ENCODE data around the gene NYAP1. TPM values are rescaled to one million over a fixed set of nuclear protein-coding genes. Genes with fewer than 3 reads are reported as not detected.
"Not testable (repeated sequence)": the region's sequence is repeated elsewhere in the genome, so short reads cannot be mapped to it uniquely, and the experiment has no call there.

NYAP1 gene
- total and polyA plus RNA-seq, 2 donors from 2014 or later = 0.41 to 0.69 TPM

DNA sequence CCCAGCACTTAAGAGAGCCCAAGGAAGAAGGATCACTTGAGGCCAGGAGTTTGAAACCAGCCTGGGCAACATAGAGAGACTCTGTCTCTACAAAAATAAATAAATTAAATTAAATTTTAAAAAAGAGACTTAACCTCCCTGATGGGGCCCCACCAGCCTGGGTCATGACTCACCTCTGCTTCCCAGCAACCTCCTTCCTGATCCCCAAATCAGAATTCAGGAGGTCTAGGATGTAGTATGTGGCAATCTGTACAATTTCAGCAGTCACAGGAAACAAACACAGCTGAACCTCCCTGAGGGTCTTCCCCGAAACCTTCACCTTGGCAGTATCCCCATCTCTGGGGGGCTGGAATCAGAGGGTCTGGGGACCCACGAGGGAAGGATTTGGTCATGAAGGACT, 37.7 kb upstream of the NYAP1 start:
- Histone ChIP-seq H3K27ac (ENCODE audit: low read depth in 2 of 2, low read length in 2 of 2) (no peak overlapping the region), H3K4me1 (ENCODE audit: control insufficient read depth in 2 of 3, insufficient read depth in 2 of 3, low read depth in 1 of 3, low read length in 3 of 3) (peaks cover 0 to 5% (median 3%) of the 10 kb centered on the region in 3 donors), H3K4me3 (ENCODE audit: low read length in 3 of 3) (no peak overlapping the region), H3K9me3 (ENCODE audit: control insufficient read depth in 2 of 3, insufficient read depth in 1 of 3, low read length in 3 of 3) (no peaks in the 10 kb centered on the region), H3K9ac (ENCODE audit: low read length in 3 of 3) (no peak overlapping the region), H3K27me3 (ENCODE audit: control insufficient read depth, insufficient read depth, low read length) (no peaks in the 10 kb centered on the region), H3K36me3 (ENCODE audit: control insufficient read depth in 2 of 3, insufficient read depth in 3 of 3, low read length in 3 of 3) (no peaks in the 10 kb centered on the region)
- DNase-seq = peak in 1 of 5 donors; percentile 2
- no peak for FAIRE-seq
- TF ChIP-seq, protein P1, sequence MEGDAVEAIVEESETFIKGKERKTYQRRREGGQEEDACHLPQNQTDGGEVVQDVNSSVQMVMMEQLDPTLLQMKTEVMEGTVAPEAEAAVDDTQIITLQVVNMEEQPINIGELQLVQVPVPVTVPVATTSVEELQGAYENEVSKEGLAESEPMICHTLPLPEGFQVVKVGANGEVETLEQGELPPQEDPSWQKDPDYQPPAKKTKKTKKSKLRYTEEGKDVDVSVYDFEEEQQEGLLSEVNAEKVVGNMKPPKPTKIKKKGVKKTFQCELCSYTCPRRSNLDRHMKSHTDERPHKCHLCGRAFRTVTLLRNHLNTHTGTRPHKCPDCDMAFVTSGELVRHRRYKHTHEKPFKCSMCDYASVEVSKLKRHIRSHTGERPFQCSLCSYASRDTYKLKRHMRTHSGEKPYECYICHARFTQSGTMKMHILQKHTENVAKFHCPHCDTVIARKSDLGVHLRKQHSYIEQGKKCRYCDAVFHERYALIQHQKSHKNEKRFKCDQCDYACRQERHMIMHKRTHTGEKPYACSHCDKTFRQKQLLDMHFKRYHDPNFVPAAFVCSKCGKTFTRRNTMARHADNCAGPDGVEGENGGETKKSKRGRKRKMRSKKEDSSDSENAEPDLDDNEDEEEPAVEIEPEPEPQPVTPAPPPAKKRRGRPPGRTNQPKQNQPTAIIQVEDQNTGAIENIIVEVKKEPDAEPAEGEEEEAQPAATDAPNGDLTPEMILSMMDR (IDR thresholded peaks at IDR 0.05; ENCODE audit: borderline replicate concordance, extremely low read depth, insufficient read depth) = no peak
- intact Hi-C loops (cut with DNase I) = no loop called here

DNA sequence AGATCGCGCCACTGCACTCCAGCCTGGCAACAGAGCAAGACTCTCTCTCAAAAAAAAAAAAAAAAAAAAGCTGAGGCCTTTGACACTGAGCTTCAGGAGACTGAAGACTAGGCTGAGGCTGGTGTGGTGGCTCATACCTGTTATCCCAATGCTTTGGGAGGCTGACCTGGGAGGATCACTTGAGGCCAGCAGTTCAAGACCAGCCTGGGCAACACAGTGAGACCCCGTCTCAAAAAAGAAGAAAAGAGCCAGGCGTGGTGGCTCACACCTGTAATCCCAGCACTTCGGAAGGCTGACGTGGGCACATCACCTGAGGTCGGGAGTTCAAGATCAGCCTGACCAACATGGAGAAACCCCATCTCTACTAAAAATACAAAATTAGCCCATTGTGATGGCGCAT, 36.4 kb upstream of the NYAP1 start:
- intact Hi-C loops (cut with DNase I); H3K27me3 ChIP-seq (ENCODE audit: control insufficient read depth, insufficient read depth, low read length); H3K36me3 ChIP-seq (ENCODE audit: control insufficient read depth in 2 of 3, insufficient read depth in 3 of 3, low read length in 3 of 3); H3K4me1 ChIP-seq (ENCODE audit: control insufficient read depth in 2 of 3, insufficient read depth in 2 of 3, low read depth in 1 of 3, low read length in 3 of 3); H3K27ac ChIP-seq (ENCODE audit: low read depth in 2 of 2, low read length in 2 of 2); FAIRE-seq; H3K9ac ChIP-seq (ENCODE audit: low read length in 3 of 3); H3K9me3 ChIP-seq (ENCODE audit: control insufficient read depth in 2 of 3, insufficient read depth in 1 of 3, low read length in 3 of 3); H3K4me3 ChIP-seq (ENCODE audit: low read length in 3 of 3): not testable (repeated sequence)
- DNase-seq = peak in 1 of 5 donors; percentile 6

DNA sequence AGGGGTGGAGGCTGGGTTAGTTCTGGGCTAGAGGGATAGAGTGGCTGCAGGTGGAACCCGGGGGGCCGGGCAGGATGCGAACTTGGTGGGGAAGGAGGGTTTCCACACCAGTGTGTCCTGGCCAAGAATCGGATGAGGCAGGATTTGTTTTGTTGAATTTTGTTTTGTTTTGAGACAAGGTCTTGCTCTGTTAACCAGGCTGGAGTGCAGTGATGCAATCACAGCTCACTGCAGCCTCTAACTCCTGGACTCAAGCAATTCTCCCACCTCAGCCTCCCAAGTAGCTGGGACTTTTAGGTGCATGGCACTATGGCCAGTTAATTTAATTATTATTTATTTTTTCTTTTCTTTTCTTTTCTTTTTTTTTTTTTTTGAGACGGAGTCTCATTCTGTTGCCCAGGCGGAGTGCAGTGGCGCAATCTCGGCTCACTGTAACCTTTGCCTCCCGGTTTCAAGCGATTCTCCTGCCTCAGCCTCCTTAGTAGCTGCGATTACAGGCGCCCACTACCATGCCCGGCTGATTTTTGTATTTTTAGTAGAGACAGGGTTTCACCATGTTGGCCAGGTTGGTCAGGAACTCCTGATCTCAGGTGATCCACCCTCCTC, 34.4 kb upstream of the NYAP1 start:
- DNase-seq = no peak
- TF ChIP-seq, protein P1 (IDR thresholded peaks at IDR 0.05; ENCODE audit: borderline replicate concordance, extremely low read depth, insufficient read depth) = no peak
- no peak overlapping the region for H3K9ac ChIP-seq (ENCODE audit: low read length in 3 of 3)
- intact Hi-C loops (cut with DNase I) = no loop called here
- no peak overlapping the region for H3K27ac ChIP-seq (ENCODE audit: low read depth in 2 of 2, low read length in 2 of 2)
- no peak for FAIRE-seq
- no peaks in the 10 kb centered on the region for H3K36me3 ChIP-seq (ENCODE audit: control insufficient read depth in 2 of 3, insufficient read depth in 3 of 3, low read length in 3 of 3)
- H3K4me1 ChIP-seq (ENCODE audit: control insufficient read depth in 2 of 3, insufficient read depth in 2 of 3, low read depth in 1 of 3, low read length in 3 of 3) = peaks cover 0 to 3% (median under 1%) of the 10 kb centered on the region in 3 donors
- H3K9me3 ChIP-seq (ENCODE audit: control insufficient read depth in 2 of 3, insufficient read depth in 1 of 3, low read length in 3 of 3) = no peaks in the 10 kb centered on the region
- no peak overlapping the region for H3K4me3 ChIP-seq (ENCODE audit: low read length in 3 of 3)
- H3K27me3 ChIP-seq (ENCODE audit: control insufficient read depth, insufficient read depth, low read length) = no peaks in the 10 kb centered on the region

DNA sequence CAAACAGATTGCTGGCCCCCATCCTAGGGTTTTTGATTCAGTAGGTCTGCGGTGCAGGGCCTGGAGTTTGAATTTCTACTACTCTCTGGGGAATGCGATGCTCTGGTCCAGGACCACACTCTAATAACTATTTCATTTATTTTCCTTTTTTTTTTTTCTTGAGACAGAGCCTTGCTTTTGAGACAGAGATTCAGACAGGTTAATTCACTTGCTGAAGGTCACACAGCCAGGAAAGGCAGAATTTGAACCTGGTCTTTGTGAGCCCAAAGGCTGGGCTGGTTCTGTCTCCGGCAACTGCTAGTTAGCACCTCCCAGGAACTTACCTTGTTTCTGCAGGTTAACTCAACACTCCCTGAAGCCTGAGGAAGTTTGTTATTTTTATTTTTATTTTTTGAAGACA, 31.2 kb upstream of the NYAP1 start:
- peaks cover 0 to 3% (median 0%) of the 10 kb centered on the region in 3 donors for H3K4me1 ChIP-seq (ENCODE audit: control insufficient read depth in 2 of 3, insufficient read depth in 2 of 3, low read depth in 1 of 3, low read length in 3 of 3)
- no peaks in the 10 kb centered on the region for H3K36me3 ChIP-seq (ENCODE audit: control insufficient read depth in 2 of 3, insufficient read depth in 3 of 3, low read length in 3 of 3)
- H3K4me3 ChIP-seq (ENCODE audit: low read length in 3 of 3) = no peak overlapping the region
- DNase-seq (no peak), FAIRE-seq (no peak)
- H3K9me3 ChIP-seq (ENCODE audit: control insufficient read depth in 2 of 3, insufficient read depth in 1 of 3, low read length in 3 of 3) = no peaks in the 10 kb centered on the region
- no peaks in the 10 kb centered on the region for H3K27me3 ChIP-seq (ENCODE audit: control insufficient read depth, insufficient read depth, low read length)
- intact Hi-C loops (cut with DNase I) = no loop called here
- H3K9ac ChIP-seq (ENCODE audit: low read length in 3 of 3) = no peak overlapping the region
- no peak overlapping the region for H3K27ac ChIP-seq (ENCODE audit: low read depth in 2 of 2, low read length in 2 of 2)
- TF ChIP-seq, protein P1 (IDR thresholded peaks at IDR 0.05; ENCODE audit: borderline replicate concordance, extremely low read depth, insufficient read depth) = no peak

DNA sequence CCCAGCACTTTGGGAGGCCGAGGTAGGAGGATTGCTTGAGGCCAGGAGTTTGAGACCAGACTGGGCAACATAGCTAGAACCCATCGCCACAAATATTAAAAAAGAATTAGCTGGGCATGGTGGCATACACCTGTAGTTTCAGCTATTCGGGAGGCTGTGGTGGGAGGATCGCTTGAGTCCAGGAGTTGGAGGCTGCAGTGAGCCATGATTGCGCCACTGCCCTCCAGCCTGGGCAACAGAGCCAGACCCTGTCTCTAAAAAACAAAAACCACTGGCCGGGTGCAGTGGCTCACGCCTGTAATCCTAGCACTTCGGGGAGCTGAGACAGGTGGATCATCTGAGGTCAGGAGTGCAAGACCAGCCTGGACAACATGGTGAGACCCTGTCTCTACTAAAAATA, 29.9 kb upstream of the NYAP1 start:
- H3K4me1 ChIP-seq (ENCODE audit: control insufficient read depth in 2 of 3, insufficient read depth in 2 of 3, low read depth in 1 of 3, low read length in 3 of 3); H3K27me3 ChIP-seq (ENCODE audit: control insufficient read depth, insufficient read depth, low read length); H3K9me3 ChIP-seq (ENCODE audit: control insufficient read depth in 2 of 3, insufficient read depth in 1 of 3, low read length in 3 of 3); FAIRE-seq; H3K27ac ChIP-seq (ENCODE audit: low read depth in 2 of 2, low read length in 2 of 2); H3K4me3 ChIP-seq (ENCODE audit: low read length in 3 of 3); intact Hi-C loops (cut with DNase I); H3K36me3 ChIP-seq (ENCODE audit: control insufficient read depth in 2 of 3, insufficient read depth in 3 of 3, low read length in 3 of 3); DNase-seq; H3K9ac ChIP-seq (ENCODE audit: low read length in 3 of 3): not testable (repeated sequence)

Measured in kidney (tissue), 14 donors.